Pancreas (tissue), 10 donors: ENCODE data around the gene ZSWIM4. TPM values are rescaled to one million over a fixed set of nuclear protein-coding genes. Genes with fewer than 3 reads are reported as not detected.
A peak's percentile ranks its signal among the peaks of the same experiment; 100 is the strongest.

Experiments used
- ATAC-seq, 4 donors: fragments of 200-7000 bp; cut with Tn5 transposase; one replicate each; pipeline versions ENCODE4 v1.8.0 to v1.9.1; 2020; ENCODE audit warnings: mild to moderate bottlenecking in 4 of 4, moderate library complexity in 4 of 4
- DNase-seq, 6 donors: peaks; one replicate each; pipeline ENCODE4 v3.0.0-alpha.2; 2020
- FAIRE-seq: peaks from 2 replicates; lab custom pipeline; 2012; peaks lifted over from hg19 to GRCh38; lab: Jason Lieb, UNC
- H3K27ac ChIP-seq, 4 donors: fragments of 200-600 bp; sonication (generic); 1 replicate in 3 of 4; 2 replicates in 1 of 4; pipeline versions ENCODE4 v1.5.0 to v1.8.0; 2020
- H3K27me3 ChIP-seq, 4 donors: fragments of 200-600 bp; one replicate each; pipeline ENCODE4 v1.8.0; 2021
- H3K36me3 ChIP-seq, 3 donors: fragments of 200-600 bp; sonication (generic) in 1 of 3; one replicate each; pipeline versions ENCODE4 v1.5.0 to v1.8.0; 2020 to 2021
- H3K4me1 ChIP-seq, 3 donors: fragments of 200-600 bp; one replicate each; pipeline ENCODE4 v1.8.0; 2021
- H3K4me3 ChIP-seq, 4 donors: fragments of 200-600 bp; sonication (generic) in 2 of 4; one replicate each; pipeline versions ENCODE4 v1.5.0 to v1.8.0; 2020 to 2021
- H3K9me3 ChIP-seq, 4 donors: fragments of 200-600 bp; one replicate each; pipeline ENCODE4 v1.8.0; 2021
- CTCF ChIP-seq, 4 donors: fragments of 200-600 bp; sonication (generic) in 3 of 4; IDR thresholded peaks; one replicate each; pipeline versions ENCODE4 v1.5.0 to v1.8.0; 2021; ENCODE audit warnings: antibody characterized with exemption in 4 of 4
- WGBS, 2 donors: extraction: QIAGEN DNeasy Blood & Tissue Kit; methylation state at CpG; one replicate each; pipeline ENCODE4 v1.1.7; 2013; 5-methylcytosine and 5-hydroxymethylcytosine counted together
- intact Hi-C, 3 donors: fragments of 100-400 bp; cut with DNase I; formaldehyde crosslinking; loops; one replicate each; pipeline versions ENCODE4 v1.11.1 to v1.14.2; 2022
- polyA plus RNA-seq, 2 donors: library from polyadenylated mRNA; stranded (reverse); fragments of 200-250 nt; gene quantifications; one replicate each; pipeline ENCODE4 v1.2.3, GENCODE V29; 2013
- total RNA-seq, 6 donors: library from RNA; stranded (reverse); fragmentation: NEBNext Ultra II Directional in 4 of 6; extraction: Animal tissue kit (Norgen Biotek cat#: 25700) in 4 of 6; gene quantifications; one replicate each; pipeline versions ENCODE4 v1.2.1 to v1.2.4, GENCODE V29; 2021 to 2023
- donor health status: healthy with polysubstance abuse.
- donor health status: DM: no; HTN: no; CAD: no; lungs with moderate emphysema.
- donor health status: DM: no; HTN: no; CAD: no.
- donor health status: control.
- donor health status: control.
- donor health status: Bipolar disorder and iron deficiency.
- donor health status: DM: yes; HTN: yes; CAD: no.
- donor health status: DM: no; HTN: no; CAD: no.
- donor health status: DM: no; HTN: no; CAD: no.
- donor health status: DM: yes; HTN: yes; CAD: no.

Gene ZSWIM4
- total and polyA plus RNA-seq, 8 donors, result 1.9 to 9.3 (median 3.9) TPM

DNA sequence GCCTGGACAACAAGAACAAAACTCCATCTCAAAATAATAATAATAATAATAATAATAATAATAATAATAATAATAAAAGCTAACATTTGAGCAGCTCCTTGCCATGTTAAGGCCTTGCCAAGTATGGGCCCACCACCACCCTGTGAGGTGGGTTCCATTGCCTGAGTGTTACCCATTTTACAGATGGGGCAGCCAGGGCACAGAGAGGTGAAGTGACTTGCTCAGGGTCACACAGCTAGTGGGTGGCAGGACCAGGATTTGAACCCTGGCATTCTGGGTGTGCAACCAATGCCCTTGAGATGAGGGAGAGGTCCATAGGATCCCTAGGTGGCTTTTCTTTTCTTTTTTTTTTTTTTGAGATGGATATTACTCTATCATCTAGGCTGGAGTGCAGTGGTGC lies 29.5 kb downstream of the ZSWIM4 start:
- FAIRE-seq (no peak), DNase-seq (no peak), ATAC-seq (no peak)
- no peak for TF ChIP-seq CTCF (IDR thresholded peaks at IDR 0.05)
- no peak overlapping the region for H3K27ac ChIP-seq
- no peaks in the 10 kb centered on the region for H3K36me3 ChIP-seq
- no peaks in the 10 kb centered on the region for H3K4me1 ChIP-seq
- H3K27me3 ChIP-seq, result no peaks in the 10 kb centered on the region
- H3K9me3 ChIP-seq, result no peaks in the 10 kb centered on the region
- intact Hi-C loops, result no loop called here
- H3K4me3 ChIP-seq, result no peak overlapping the region

- ATAC-seq (peak in 3 of 4 donors; percentile 15 to 48 (median 40)), DNase-seq (peak in 3 of 6 donors; percentile 16 to 74 (median 61)), FAIRE-seq (no peak)
- Histone ChIP-seq H3K27me3 (no peaks in the 10 kb centered on the region), H3K4me1 (no peaks in the 10 kb centered on the region), H3K4me3 (no peak overlapping the region), H3K27ac (no peak overlapping the region), H3K9me3 (no peaks in the 10 kb centered on the region), H3K36me3 (peaks cover 0 to 6% (median 0%) of the 10 kb centered on the region in 3 donors)
- intact Hi-C loops, result no loop called here
- WGBS, 2 donors, result 89% methylated on average over 30 of the region's 30 CpGs
- TF ChIP-seq CTCF (IDR thresholded peaks at IDR 0.05), result no peak
Observed at GRCh38 chr19:13825489-13826441, 30.5 kb downstream of the ZSWIM4 start.

DNA sequence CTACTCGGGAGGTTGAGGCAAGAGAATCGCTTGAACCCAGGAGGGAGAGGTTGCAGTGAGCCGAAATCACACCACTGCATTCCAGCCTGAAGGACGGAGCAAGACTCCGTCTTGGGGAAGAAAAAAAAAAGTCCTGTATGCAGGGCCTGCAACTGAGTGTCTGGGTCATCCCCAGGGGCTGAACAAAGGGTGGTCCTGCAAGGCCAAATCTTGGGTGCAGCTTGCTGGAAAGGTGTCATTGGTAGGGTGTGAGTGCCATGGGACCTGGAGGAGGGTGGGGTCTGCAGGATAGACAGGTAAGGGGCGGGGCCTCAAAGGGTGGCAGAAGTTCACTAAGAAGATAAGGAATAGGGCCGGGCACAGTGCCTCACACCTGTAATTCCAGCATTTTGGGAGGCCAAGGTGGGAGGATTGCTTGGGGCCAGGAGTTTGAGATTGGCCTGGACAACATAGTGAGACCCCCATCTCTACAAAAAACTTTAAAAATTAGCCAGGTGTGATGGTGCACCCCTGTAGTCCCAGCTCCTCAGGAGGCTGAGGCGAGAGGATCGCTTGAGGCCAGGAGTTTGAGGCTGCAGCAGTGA lies 31.5 kb downstream of the ZSWIM4 start:
- no peak for TF ChIP-seq CTCF (IDR thresholded peaks at IDR 0.05)
- ATAC-seq (no peak), FAIRE-seq (no peak), DNase-seq (no peak)
- WGBS, 2 donors, result 90 to 92% methylated on average over 9 of the region's 9 CpGs
- no peak overlapping the region for H3K27ac ChIP-seq
- H3K36me3 ChIP-seq, result peaks cover 0 to 9% (median 0%) of the 10 kb centered on the region in 3 donors
- H3K4me3 ChIP-seq, result no peak overlapping the region
- H3K4me1 ChIP-seq, result no peaks in the 10 kb centered on the region
- no peaks in the 10 kb centered on the region for H3K9me3 ChIP-seq
- no peaks in the 10 kb centered on the region for H3K27me3 ChIP-seq
- intact Hi-C loops, result no loop called here

GRCh38 chr19:13827656-13828055 lies 32.4 kb downstream of the ZSWIM4 start:
- intact Hi-C loops, result no loop called here
- no peaks in the 10 kb centered on the region for H3K9me3 ChIP-seq
- no peaks in the 10 kb centered on the region for H3K27me3 ChIP-seq
- whole genome bisulfite sequencing, 2 donors, result 83 to 85% methylated on average over 4 of the region's 4 CpGs
- H3K36me3 ChIP-seq, result peaks cover 0 to 9% (median 0%) of the 10 kb centered on the region in 3 donors
- ATAC-seq (no peak), FAIRE-seq (no peak), DNase-seq (no peak)
- TF ChIP-seq CTCF (IDR thresholded peaks at IDR 0.05), result no peak
- H3K4me3 ChIP-seq, result no peak overlapping the region
- no peak overlapping the region for H3K27ac ChIP-seq
- no peaks in the 10 kb centered on the region for H3K4me1 ChIP-seq
